GM18499 (cell line): ENCODE results near the gene NR6A1.

ENCODE experiments used
- ATAC-seq: cut with Tn5 transposase; IDR thresholded peaks from one replicate; pipeline ENCODE4 v1.9.1; 2021; ENCODE audit warnings: moderate number of reproducible peaks; ENCODE audit not compliant: insufficient read depth, unreplicated experiment

NR6A1 gene

DNA sequence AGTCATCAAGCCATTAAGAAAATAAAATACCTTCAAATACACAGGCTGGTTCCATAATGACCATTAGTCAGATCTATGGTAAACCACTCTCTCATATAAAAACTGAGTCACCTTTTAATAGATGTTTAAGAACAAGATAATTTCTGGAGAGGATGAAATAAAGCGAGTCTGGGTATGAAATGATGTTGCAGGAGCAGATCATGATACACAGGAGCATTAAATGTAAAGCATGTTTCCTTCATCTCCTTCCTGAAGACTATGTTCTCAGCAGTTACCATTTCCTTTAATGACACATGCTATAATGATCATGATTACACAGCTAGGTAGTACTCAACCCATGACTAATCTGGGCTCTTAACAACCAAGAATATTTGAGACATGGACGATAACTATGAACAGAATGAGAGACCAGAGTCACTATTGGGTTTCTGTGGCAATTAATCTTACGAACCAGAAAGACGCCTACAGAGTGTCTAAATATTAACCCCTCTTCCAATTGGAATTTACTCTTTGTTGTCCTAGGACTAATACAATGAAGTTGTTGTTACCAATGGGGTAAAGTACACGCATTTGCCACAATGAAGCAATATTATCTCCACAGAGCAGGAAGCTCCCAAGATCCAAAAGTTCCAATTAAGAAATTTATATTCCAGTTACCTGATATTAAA lies 105.6 kb downstream of the NR6A1 start:
- ATAC-seq, result no peak

DNA sequence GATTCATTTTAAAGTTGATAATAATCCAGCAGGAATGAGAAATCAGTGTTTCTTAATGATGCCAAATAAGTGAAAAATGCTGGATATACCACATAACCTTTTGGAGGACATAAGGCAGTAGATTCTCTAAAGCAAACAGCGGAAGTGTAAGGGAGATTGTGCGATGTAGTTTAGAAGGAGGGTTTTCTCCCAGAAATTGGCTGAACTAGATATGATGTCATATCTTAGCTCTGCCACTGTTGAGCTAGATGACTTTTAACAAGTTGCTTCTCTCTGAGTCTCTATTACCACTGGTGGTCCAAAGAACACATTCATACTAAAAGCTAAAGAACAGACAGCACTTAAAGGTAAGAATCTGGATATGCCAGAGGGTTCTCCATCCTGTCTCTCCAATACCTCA lies 107.0 kb downstream of the NR6A1 start:
- ATAC-seq, result no peak

DNA sequence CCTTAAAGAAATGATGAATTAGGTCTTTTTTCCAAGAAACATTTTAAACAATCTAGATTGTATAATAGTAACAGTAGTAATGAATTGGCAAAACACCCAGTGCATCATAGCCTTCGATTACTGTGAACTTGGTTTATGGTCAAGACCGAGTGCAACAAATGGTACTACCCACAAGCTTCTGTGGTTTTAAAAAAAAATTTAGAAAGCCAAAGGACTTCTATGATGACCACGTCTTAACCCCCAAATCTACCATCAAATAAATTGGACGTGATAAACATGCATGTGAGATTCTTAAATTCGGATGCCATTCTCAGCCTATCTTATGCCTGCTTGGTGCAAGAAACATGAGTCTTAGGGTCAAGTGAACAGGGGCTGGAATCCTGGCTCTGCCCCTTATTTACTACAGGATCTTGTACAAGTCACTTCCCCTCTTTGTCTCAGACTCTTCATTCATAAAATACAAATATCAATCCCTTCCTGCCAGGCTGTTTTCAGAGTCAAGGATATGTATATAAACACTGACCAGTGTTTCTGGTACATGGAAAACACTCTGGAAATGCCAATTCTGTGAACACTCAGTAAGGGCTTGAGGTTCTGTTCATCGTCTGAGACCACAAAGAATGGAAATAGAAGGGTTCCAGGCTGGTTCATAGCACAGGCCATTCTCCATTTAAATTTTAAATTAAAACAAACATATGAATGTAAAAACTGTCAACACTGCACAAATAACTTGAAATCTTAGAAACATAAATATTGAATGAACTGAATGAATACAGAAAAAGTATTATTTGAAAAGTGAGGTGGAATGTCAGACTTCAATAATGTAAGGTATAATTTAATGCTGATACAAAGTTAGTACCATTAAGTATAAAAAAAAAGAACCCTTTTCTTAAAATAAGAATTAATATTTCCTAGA lies 107.8 kb downstream of the NR6A1 start:
- ATAC-seq, result no peak

DNA sequence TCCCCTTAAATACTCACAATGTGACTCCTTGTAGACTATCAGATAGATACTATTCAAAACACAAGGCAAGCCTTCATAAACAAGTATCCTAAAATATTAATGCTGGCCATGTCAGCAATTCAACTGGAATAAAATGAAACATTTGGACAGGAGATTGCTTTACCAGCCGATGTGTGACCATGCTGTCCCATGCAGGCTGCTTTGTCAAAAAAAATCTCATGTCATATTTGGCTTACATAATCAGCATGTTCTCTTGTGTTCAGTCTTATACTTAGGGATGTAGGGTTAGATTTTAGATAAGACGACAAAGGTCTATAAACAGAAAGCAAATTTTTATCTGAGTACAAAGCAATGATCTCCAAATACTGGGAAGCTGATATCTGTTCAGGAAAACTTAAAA lies 108.5 kb downstream of the NR6A1 start:
- no peak for ATAC-seq

DNA sequence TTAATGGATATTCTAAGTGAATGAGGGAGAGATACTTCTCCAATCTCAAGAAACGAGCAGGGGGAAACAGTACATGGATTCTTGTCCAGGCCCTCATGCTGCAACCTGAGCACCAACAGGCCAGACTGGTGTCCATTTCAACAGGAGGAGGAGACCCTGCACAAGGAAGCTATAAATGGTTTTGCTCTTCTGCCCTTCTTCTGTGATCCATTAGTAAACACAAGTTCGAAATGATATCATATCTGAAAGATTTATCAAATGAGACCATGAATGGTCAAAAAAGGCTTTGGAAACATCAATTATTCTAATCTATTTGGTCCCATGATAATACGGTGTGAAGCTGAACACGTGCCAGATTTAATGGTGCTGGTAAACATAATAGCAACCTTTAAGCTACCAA lies 109.8 kb downstream of the NR6A1 start:
- no peak for ATAC-seq

DNA sequence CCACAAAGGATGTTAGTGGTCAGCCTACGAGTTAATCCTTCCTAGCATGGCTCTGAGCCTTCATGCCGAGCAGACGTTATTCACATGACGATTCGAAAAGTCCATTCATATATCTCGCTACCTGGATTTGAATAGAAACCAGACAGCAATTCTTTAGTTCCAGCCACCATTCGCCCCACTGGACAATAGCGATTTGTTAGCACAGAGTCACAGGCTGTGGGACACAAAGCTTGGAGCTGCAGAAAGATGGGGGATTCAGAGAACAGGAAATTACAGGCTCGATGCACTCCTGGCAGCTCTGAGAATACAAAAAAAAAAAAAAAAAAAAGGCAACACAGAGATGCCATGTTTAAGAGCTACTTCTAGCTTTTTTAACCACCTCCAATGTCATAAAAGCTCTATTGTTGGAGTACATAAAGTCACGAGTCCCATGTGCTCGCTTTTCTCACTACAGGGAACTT lies 110.7 kb downstream of the NR6A1 start:
- no peak for ATAC-seq

DNA sequence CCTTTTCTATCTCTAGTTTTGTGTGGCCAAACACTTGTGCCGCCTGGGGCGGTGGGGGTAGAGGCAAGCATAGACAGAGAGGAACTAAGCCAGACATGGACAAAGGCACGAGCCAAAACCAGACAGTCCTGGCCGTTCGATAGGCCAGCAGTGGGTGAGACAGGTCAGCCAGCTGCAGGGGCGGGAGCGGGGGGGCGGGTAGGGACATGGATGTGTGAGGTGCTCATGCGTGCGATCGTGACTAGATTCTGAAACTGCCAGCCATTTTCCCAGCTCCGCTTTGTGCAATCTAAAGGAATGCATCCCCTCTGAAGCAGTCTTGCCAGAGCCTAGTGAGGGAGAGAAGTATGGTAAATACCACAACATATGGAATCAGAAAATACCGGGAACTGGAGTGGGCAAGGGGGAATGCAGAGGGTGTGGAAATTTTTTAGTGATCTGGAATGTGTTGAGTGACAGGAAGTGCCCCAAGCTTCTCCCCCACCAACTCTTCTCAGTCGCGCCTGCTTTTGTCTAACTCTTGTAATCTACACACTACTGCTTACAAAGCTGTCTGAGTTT lies 111.9 kb downstream of the NR6A1 start:
- ATAC-seq, result no peak

DNA sequence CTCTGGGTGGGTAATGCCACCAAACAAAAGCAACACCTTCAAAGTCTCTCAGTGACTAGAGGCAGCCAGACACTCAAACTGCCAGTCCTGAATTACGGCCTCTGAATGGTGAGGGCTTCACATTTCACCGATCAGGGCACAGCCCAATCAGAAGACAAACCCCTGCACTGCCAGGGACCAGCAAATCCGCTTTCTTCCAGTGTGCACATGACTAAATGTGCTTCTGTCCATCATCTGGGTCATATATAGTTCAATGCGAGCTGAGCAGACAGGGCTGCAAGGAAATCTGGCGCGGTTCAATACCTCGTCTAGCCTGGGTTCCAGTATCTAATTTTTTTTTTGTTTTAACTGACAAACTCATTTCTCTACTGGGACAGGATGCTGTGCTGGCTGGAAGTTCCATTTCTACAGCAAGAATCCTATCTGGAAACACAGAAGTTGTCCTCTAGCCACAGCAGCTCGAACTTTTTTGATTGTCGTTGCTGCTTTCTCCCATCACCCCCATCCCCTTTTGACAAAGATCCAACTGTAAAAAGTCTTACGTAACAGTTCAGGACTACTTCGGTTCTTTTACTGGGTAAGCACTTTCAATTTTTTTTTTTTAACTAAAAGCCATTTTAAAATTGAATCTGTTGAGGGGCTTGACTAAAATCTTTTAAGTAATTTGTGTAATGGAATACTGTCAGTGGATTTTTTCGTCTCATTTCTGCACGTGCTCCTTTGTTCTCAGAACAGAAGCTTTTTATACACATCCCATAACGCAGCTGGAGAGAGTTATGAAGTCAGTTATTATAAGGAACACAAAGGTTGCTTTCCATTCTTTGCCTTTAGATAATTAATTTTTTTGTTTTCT lies 112.7 kb downstream of the NR6A1 start:
- ATAC-seq, result peak; percentile 93

DNA sequence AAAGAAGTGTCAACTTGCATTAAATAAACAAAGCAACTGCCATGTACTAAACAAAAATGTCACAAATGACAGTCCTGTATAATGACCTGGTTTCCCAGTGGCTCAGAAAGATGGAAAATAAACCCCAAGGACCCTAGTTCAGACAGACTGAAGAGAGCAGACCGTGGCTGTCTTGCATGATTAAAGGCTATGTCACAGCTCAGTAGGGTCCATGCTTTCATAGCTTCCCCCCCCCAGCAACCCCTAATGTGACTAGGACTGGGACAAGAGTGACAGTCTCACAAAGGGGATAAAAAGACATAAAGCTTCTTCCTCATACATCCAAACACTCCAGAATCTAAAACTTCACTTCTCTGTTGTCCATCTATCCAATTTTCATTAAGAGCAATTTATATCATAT lies 113.6 kb downstream of the NR6A1 start:
- ATAC-seq, result no peak

DNA sequence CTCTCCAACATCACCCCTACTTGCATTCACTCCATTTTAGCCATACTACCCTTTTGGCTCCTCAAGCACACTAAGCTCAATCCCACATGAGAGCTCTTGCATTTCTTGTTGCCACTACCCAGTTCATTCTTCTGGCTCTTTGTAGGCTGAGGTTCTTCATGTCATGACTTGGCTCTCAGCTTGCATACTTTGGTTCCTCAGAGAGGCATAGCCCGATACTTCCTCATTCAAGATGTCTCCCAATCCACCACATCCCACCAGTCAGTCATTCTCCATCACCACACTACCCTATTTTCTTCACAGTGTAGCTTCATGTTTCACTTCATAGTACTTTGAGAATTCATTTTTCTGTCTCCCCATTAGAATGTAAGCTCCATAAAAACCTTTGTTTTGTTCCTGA lies 116.7 kb downstream of the NR6A1 start:
- ATAC-seq, result no peak

DNA sequence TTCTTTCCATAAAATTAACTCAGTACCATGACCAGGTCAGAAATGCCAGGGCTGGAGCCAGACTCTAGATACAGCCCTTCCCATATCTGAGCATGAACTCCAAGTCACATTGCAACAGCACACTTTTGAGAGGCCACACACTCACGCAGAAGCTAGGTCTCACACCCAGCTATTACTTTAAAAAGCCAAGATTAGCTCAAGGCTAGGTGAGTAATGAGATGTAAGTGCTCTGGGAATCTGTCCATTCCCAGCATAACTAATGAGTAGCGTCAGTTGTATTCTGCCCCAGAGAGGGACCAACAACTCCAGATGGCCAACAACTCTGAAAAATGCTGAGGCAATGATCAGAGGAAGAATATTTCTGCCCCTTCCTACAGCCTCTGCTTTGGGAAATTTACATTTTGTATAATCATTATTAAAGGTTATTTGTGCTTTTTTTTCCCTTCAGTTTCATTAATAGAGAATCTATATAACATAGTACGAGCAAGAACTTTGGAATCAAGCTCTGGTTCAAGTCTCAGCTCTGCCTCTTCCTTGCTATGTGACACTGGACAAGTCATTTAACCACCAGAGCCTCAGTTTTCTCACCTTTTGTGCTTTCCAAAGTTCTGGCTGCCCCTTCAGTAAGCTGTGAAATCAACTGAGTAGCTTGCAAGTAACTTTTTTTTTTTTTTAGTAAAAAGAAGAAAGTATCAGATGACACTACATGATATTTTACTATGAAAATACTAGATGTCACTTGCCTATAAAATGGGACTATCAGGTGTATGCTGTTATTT lies 118.3 kb downstream of the NR6A1 start:
- no peak for ATAC-seq

DNA sequence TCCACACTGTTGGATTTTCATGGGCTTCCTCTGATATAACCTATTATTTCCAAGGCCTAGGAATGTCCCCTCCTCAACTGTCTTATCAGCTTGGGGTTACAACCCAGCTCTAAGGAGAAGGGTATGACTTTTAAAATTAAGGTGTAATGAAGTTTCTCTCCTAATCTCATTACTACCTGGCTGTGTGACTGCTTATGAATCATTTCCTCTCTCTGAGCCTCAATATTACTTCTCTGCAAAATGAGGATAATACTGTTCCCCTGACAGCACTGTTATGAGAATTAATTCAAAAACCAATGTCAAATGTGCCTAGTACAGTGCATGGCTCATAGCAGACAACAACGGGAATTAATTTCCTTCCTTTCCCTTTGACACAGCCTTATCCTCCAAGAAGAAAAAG lies 118.9 kb downstream of the NR6A1 start:
- no peak for ATAC-seq

DNA sequence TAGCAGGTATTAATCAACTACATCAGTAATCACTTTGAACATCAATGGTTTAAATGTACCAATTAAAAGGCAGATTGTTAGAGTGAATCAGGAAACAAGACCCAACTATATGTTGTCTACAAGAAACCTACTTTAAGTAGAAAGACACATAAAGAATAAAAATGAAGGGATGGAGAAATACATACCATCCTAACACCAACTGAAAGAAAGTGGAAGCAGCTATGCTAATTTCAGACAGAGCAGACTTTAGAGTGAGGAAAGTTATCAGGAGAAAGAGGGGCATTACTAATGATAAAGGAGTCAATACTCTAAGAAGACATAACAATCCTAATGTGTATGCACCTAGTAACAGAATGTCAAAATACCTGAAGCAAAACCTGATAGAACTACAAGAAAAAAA lies 125.8 kb downstream of the NR6A1 start:
- ATAC-seq, result no peak

DNA sequence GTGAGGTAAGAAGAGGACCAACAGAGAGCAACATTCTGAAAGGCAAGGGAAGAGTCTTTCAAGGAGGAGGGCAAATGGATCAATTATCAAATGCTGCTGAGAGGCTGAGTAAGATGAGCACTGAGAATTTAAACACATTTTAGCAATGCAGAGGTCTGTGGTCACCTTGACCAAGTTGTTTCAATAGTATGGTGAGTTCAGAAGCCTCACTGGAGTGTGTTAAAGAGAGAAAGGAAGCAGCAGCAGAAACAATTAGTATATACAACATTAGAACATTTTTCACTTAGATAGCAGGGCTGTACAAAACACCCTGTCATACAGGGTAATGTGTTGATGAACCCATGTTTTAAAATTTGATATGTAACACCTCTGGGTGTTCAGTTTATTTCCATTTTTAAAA lies 131.5 kb downstream of the NR6A1 start:
- no peak for ATAC-seq

DNA sequence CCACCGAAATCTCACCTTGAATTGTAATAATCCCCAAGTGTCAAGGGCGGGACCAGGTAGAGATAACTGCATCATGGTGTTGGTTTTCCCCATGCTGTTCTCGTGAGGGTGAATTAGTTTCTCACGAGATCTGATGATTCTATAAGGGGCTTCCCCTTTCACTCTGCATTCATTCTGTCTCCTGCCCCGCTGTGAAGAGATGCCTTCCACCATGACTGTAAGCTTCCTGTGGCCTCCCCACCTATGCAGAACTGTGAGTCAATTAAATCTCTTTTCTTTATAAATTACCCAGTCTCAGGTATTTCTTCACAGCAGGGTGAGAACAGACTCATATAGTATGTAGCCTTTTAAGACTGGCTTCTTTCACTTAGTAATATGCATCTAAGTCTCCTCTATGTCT lies 135.8 kb downstream of the NR6A1 start:
- ATAC-seq, result no peak

DNA sequence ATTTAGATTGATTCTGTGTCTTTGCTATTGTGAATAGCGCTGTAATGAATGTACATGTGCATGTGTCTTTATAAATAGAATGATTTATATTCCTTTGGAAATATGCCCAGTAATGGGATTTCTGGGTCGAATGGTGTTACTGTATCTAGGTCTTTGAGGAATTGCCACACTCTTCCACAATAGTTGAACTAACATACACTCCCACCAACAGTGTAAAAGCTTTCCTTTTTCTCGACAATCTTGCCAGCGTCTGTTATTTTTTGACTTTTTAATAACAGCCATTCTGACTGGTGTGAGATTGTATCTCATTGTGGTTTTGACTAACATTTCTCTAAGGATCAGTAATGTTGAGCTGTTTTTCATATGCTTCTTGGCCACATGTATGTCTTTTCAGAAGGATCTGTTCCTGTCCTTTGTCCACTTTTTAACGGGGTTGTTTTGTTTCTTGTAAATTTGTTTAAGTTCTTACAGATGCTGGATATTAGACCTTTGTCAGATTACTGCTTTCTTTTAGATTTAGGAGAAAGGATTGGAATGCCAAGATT lies 139.0 kb downstream of the NR6A1 start:
- no peak for ATAC-seq

DNA sequence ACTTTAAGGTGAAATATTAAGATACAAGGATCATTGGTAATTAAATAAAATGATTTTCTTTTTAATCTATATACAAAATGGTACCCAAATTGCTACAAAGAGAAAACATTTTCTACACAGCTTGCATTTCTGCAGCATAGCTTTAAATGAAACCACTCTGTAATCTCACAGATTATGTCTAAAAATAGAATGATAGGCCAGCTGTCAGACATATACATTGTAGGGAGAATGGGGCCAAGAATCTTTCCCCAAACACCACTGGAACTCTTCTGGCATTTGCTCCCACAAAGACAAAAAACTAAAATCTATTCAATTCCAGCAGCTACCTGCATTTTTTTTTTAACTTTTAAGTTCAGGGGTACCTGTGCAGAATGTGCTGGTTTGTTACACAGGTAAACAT lies 139.8 kb downstream of the NR6A1 start:
- no peak for ATAC-seq

DNA sequence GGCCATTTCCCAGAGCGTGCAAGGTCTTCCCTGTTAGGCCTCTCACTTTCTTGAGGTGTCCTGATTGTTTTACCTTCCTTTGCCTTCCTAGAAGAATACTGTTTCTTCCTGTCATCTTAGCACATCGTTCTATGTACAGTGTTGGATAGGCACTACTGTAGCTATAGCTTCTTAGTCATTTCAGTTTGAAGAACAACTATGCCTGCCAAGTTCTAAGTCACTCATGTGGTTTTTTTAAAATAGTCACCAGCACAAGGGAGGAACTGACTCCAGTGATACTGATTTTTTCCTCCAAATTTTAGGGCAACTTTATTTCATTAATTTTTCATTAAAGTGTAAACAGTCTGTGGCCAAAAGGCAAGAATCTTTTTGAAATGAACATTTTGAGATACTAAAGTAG lies 141.5 kb downstream of the NR6A1 start:
- no peak for ATAC-seq

DNA sequence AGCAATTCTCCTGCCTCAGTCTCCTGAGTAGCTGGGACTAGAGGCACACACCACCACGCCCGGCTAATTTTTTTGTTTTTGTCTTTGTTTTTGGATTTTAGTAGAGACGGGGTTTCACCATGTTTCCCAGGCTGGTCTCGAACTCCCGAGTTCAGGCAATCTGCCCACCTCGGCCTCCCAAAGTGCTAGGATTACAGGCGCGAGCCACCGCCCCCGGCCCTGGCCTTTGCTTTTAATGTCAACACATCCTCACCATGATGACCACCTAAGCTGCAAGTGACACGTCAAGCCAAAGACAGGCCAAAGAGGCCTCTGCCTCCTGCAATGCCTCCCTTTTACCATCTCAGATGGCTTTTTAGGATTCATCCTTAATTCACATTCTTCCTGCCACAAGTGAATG lies 142.4 kb downstream of the NR6A1 start:
- no peak for ATAC-seq

DNA sequence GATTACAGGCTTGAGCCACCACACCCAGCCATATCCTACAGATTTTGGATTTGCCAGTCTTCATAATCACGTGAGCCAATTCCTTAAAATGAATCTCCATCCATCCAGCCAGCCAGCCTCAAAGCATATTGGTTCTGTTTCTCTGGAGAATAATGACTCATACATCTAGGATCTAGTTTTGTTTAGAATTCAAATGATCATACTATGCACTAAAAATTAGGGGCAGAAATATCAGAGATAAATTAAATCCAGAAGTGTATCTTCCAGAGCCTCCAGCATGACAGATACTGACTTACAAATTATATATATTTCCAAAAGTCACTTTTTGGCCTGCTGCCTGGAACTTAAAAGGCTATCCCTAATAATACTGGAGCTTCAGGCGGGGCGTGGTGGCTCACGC lies 144.8 kb downstream of the NR6A1 start:
- ATAC-seq, result no peak
